IMR-90 (cell line): ENCODE results near the gene FA2H. TPM values are rescaled to one million over a fixed set of nuclear protein-coding genes. Genes with fewer than 3 reads are reported as not detected.

Experiments used
- ATAC-seq: fragments of 200-7000 bp; cut with Tn5 transposase; 2 replicates; pipeline ENCODE4 v1.9.1; 2020; ENCODE audit warnings: low read depth, mild to moderate bottlenecking, moderate library complexity
- BruUV-seq: library from RNA; stranded (reverse); fragments of 400-500 nt; replicated peaks from 2 replicates; lab custom pipeline; 2021; lab: Mats Ljungman, UMichigan
- CTCF ChIA-PET: fragments of 300-600 bp; formaldehyde crosslinking; extraction: SDS; loops from one replicate; lab custom pipeline; 2021; ENCODE audit warnings: antibody characterized with exemption; lab: Yijun Ruan, JAX
- POLR2A ChIA-PET: fragments of 300-600 bp; sonication (Branson Sonifier 250); formaldehyde crosslinking; loops from one replicate; lab custom pipeline; 2022; ENCODE audit warnings: antibody characterized with exemption; ENCODE audit not compliant: unreplicated experiment; lab: Charles Lee
- DNase-seq: peaks from one replicate; pipeline ENCODE4 v3.0.0; 2013
- H2AFZ ChIP-seq: replicated peaks from 2 replicates; pipeline ENCODE3; 2013; ENCODE audit warnings: low read length, mild to moderate bottlenecking; ENCODE audit not compliant: poor library complexity
- H2AK5ac ChIP-seq: 2 replicates; pipeline ENCODE4 v1.6.1; 2013; ENCODE audit warnings: low read depth, low read length, inconsistent platforms
- H2AK9ac ChIP-seq: replicated peaks from 2 replicates; pipeline ENCODE3; 2013; ENCODE audit warnings: mild to moderate bottlenecking, low read depth, low read length, moderate library complexity; ENCODE audit not compliant: poor library complexity
- H2BK120ac ChIP-seq: 2 replicates; pipeline ENCODE4 v1.6.1; 2013; ENCODE audit warnings: low read depth, low read length, inconsistent platforms
- H2BK15ac ChIP-seq: 3 replicates; pipeline ENCODE4 v1.6.1; 2013; ENCODE audit warnings: low read depth, low read length, inconsistent platforms
- H2BK20ac ChIP-seq: 2 replicates; pipeline ENCODE4 v1.6.1; 2013; ENCODE audit warnings: low read depth, mild to moderate bottlenecking, inconsistent platforms, low read length, moderate library complexity
- H2BK5ac ChIP-seq: 2 replicates; pipeline ENCODE4 v1.6.1; 2013; ENCODE audit warnings: mild to moderate bottlenecking, low read depth, low read length, inconsistent platforms; ENCODE audit not compliant: poor library complexity, severe bottlenecking
- H3K14ac ChIP-seq: replicated peaks from 2 replicates; pipeline ENCODE4 v1.6.1; 2013; ENCODE audit warnings: low read depth, low read length, inconsistent platforms
- H3K18ac ChIP-seq: 2 replicates; pipeline ENCODE4 v1.6.1; 2013; ENCODE audit warnings: low read depth, low read length, control low read depth
- H3K23ac ChIP-seq: 2 replicates; pipeline ENCODE4 v1.6.1; 2013; ENCODE audit warnings: low read depth, low read length, inconsistent platforms
- H3K27ac ChIP-seq: 2 replicates; pipeline ENCODE4 v1.5.1; 2013; ENCODE audit warnings: mild to moderate bottlenecking, control low read depth, low read length; ENCODE audit not compliant: insufficient read depth
- H3K27me3 ChIP-seq: 2 replicates; pipeline ENCODE4 v1.6.1; 2013; ENCODE audit warnings: low read length; ENCODE audit not compliant: control insufficient read depth, insufficient read depth
- H3K36me3 ChIP-seq: 2 replicates; pipeline ENCODE4 v1.6.1; 2013; ENCODE audit warnings: low read length, mixed read lengths; ENCODE audit not compliant: control insufficient read depth, insufficient read depth
- H3K4ac ChIP-seq: 2 replicates; pipeline ENCODE4 v1.6.1; 2013; ENCODE audit warnings: low read depth, low read length, inconsistent platforms
- H3K4me1 ChIP-seq: 2 replicates; pipeline ENCODE4 v1.6.1; 2013; ENCODE audit warnings: low read length, mixed read lengths; ENCODE audit not compliant: control insufficient read depth, insufficient read depth
- H3K4me2 ChIP-seq: 2 replicates; pipeline ENCODE4 v1.6.1; 2013; ENCODE audit warnings: low read depth, mild to moderate bottlenecking, control low read depth, low read length, moderate library complexity
- H3K4me3 ChIP-seq: 2 replicates; pipeline ENCODE4 v1.5.1; 2013; ENCODE audit warnings: low read depth, mild to moderate bottlenecking, control low read depth, low read length, moderate library complexity; ENCODE audit not compliant: insufficient read depth
- H3K56ac ChIP-seq: 2 replicates; pipeline ENCODE4 v1.6.1; 2013; ENCODE audit warnings: low read length, inconsistent platforms; ENCODE audit not compliant: insufficient read depth; ENCODE audit errors: extremely low read depth
- H3K79me1 ChIP-seq, 2 experiments: 2 replicates each; pipeline ENCODE4 v1.6.1; 2013; ENCODE audit warnings: low read length in 2 of 2, inconsistent platforms in 1 of 2, low read depth in 1 of 2
- H3K9ac ChIP-seq: 2 replicates; pipeline ENCODE4 v1.6.1; 2013; ENCODE audit warnings: low read depth, low read length, control low read depth
- H3K9me1 ChIP-seq: 2 replicates; pipeline ENCODE4 v1.6.1; 2013; ENCODE audit warnings: low read length, inconsistent platforms; ENCODE audit not compliant: insufficient read depth
- H3K9me3 ChIP-seq: 2 replicates; pipeline ENCODE4 v1.6.1; 2013; ENCODE audit warnings: low read length; ENCODE audit not compliant: control insufficient read depth, insufficient read depth
- H4K20me1 ChIP-seq: 2 replicates; pipeline ENCODE4 v1.6.1; 2013; ENCODE audit warnings: low read length, inconsistent platforms; ENCODE audit not compliant: insufficient read depth
- H4K5ac ChIP-seq: 2 replicates; pipeline ENCODE4 v1.6.1; 2013; ENCODE audit warnings: mild to moderate bottlenecking, low read depth, low read length, control low read depth
- H4K8ac ChIP-seq, 2 experiments: 2 replicates each; pipeline ENCODE4 v1.6.1; 2013; ENCODE audit warnings: low read depth in 2 of 2, low read length in 2 of 2, control low read depth in 1 of 2, inconsistent platforms in 1 of 2
- H4K91ac ChIP-seq: 2 replicates; pipeline ENCODE4 v1.6.1; 2013; ENCODE audit warnings: low read depth, low read length, inconsistent platforms; ENCODE audit not compliant: insufficient read depth
- BHLHE40 ChIP-seq: fragments of 150-350 bp; IDR thresholded peaks from 2 replicates; pipeline ENCODE4 v1.6.1; 2016; ENCODE audit warnings: mild to moderate bottlenecking, low read depth, low read length
- CEBPB ChIP-seq: IDR thresholded peaks from 2 replicates; pipeline ENCODE4 v1.6.1; 2012; ENCODE audit warnings: low read depth, low read length, improper control_type of control experiment
- CHD1 ChIP-seq: IDR thresholded peaks from 2 replicates; pipeline ENCODE4 v1.6.1; 2012; ENCODE audit warnings: low read depth, low read length, improper control_type of control experiment
- FOS ChIP-seq: fragments of 150-350 bp; IDR thresholded peaks from 2 replicates; pipeline ENCODE4 v1.6.1; 2016; ENCODE audit warnings: low read depth, low read length
- MAFK ChIP-seq: IDR thresholded peaks from 2 replicates; pipeline ENCODE4 v1.6.1; 2012; ENCODE audit warnings: low read depth, low read length, improper control_type of control experiment
- MAZ ChIP-seq: IDR thresholded peaks from 2 replicates; pipeline ENCODE4 v1.6.1; 2012; ENCODE audit warnings: low read depth, mild to moderate bottlenecking, low read length, improper control_type of control experiment, moderate library complexity, borderline replicate concordance
- MXI1 ChIP-seq: IDR thresholded peaks from 2 replicates; pipeline ENCODE4 v1.6.1; 2012; ENCODE audit warnings: low read depth, mild to moderate bottlenecking, low read length, moderate library complexity, borderline replicate concordance
- NFE2L2 ChIP-seq: fragments of 150-350 bp; IDR thresholded peaks from 2 replicates; pipeline ENCODE4 v1.6.1; 2016; ENCODE audit warnings: low read depth, mild to moderate bottlenecking, low read length
- POLR2A ChIP-seq: IDR thresholded peaks from 2 replicates; pipeline ENCODE4 v1.6.1; 2012; ENCODE audit warnings: mild to moderate bottlenecking, low read depth, low read length
- RAD21 ChIP-seq: IDR thresholded peaks from 2 replicates; pipeline ENCODE4 v1.6.1; 2012; ENCODE audit warnings: low read length, improper control_type of control experiment
- RCOR1 ChIP-seq: IDR thresholded peaks from 2 replicates; pipeline ENCODE4 v1.6.1; 2012; ENCODE audit warnings: mild to moderate bottlenecking, low read length, improper control_type of control experiment; ENCODE audit not compliant: insufficient replicate concordance
- RFX5 ChIP-seq: IDR thresholded peaks from 2 replicates; pipeline ENCODE4 v1.8.0; 2012; ENCODE audit warnings: low read depth, mild to moderate bottlenecking, low read length, moderate library complexity
- SMC3 ChIP-seq: fragments of 150-350 bp; IDR thresholded peaks from 2 replicates; pipeline ENCODE4 v1.6.1; 2016; ENCODE audit warnings: low read depth, mild to moderate bottlenecking, antibody characterized with exemption, low read length, moderate library complexity
- WGBS, 2 experiments: methylation state at CpG; one replicate each; pipeline versions ENCODE4 v1.1.5 to v1.1.7; 2013; ENCODE audit warnings: missing lambda C conversion rate in 2 of 2; ENCODE audit not compliant: insufficient read length in 1 of 2; ENCODE audit errors: extremely low coverage in 2 of 2; 5-methylcytosine and 5-hydroxymethylcytosine counted together
- dilution Hi-C: fragments of 300-500 bp; cut with HindIII; formaldehyde crosslinking; loops from one replicate; pipeline ENCODE4 v1.14.3; 2018; ENCODE audit warnings: low sequenced_read_pairs; ENCODE audit not compliant: unreplicated experiment
- in situ Hi-C: fragments of 300-500 bp; cut with MboI; formaldehyde crosslinking; loops from 3 replicates; pipeline ENCODE4 v1.14.3; 2019; ENCODE audit warnings: low sequenced_read_pairs, inconsistent platforms, mixed read lengths
- intact Hi-C: fragments of 100-400 bp; cut with micrococcal nuclease; formaldehyde crosslinking; loops from 2 replicates; pipeline ENCODE4 v1.10.0; 2022
- polyA plus RNA-seq, 3 experiments: library from polyadenylated mRNA; depleted of rRNA; stranded (reverse); fragments of >200 nt; gene quantifications; 2 replicates each; pipeline ENCODE4 v1.2.3, GENCODE V29; 2012; ENCODE audit warnings: low replicate concordance in 1 of 3
- total RNA-seq: library from RNA; depleted of rRNA; stranded (reverse); fragments of >200 nt; gene quantifications from 2 replicates; pipeline ENCODE4 v1.2.3, GENCODE V29; 2012
- TF ChIP-seq, protein P1 (sequence below): conservative IDR thresholded peaks from 2 replicates; pipeline ENCODE4 v1.5.1; 2012; ENCODE audit warnings: mild to moderate bottlenecking, low read depth, low read length, improper control_type of control experiment
- TF ChIP-seq, protein P2 (sequence below): fragments of 150-350 bp; IDR thresholded peaks from 2 replicates; pipeline ENCODE4 v1.6.1; 2016; ENCODE audit warnings: low read depth, mild to moderate bottlenecking, low read length, moderate library complexity, borderline replicate concordance
- TF ChIP-seq, protein P3 (sequence below): fragments of 150-350 bp; IDR thresholded peaks from 2 replicates; pipeline ENCODE4 v1.6.1; 2017; ENCODE audit warnings: mild to moderate bottlenecking, antibody characterized with exemption, low read length, low read depth

Gene FA2H
- total and polyA plus RNA-seq, 2 of the 4 experiments (the other 2 are of a cell fraction) = not detected

DNA sequence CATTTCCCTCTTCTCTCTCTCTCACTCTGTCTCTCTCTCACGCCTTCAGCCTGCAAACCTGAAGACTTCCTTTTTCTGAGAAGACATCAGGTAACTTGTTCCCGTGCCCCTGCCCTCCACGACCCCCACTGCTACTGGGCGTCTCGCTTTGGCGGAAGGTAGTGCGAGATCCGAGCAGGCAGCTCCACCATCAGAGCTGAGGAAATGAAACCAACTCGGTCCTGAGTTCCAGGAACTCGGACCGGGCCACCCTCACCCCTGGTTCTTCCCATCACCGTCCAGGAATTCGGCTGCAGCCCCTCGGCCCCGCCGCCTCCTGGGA is 74.5 kb downstream of the FA2H start:
- H4K8ac ChIP-seq = peak overlapping the region; percentile 25 to 68
- H3K4me1 ChIP-seq = no peaks in the 10 kb centered on the region
- ATAC-seq = peak; percentile 31
- TF ChIP-seq RAD21 = no peak
- no peak for TF ChIP-seq MAFK
- TF ChIP-seq MXI1 = no peak
- no peak for TF ChIP-seq SMC3
- no peak for TF ChIP-seq CEBPB
- TF ChIP-seq POLR2A = no peak
- no peak for TF ChIP-seq RCOR1
- no peak for TF ChIP-seq BHLHE40
- TF ChIP-seq, protein P1, sequence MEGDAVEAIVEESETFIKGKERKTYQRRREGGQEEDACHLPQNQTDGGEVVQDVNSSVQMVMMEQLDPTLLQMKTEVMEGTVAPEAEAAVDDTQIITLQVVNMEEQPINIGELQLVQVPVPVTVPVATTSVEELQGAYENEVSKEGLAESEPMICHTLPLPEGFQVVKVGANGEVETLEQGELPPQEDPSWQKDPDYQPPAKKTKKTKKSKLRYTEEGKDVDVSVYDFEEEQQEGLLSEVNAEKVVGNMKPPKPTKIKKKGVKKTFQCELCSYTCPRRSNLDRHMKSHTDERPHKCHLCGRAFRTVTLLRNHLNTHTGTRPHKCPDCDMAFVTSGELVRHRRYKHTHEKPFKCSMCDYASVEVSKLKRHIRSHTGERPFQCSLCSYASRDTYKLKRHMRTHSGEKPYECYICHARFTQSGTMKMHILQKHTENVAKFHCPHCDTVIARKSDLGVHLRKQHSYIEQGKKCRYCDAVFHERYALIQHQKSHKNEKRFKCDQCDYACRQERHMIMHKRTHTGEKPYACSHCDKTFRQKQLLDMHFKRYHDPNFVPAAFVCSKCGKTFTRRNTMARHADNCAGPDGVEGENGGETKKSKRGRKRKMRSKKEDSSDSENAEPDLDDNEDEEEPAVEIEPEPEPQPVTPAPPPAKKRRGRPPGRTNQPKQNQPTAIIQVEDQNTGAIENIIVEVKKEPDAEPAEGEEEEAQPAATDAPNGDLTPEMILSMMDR = no peak
- no peak for TF ChIP-seq RFX5
- TF ChIP-seq, protein P2, sequence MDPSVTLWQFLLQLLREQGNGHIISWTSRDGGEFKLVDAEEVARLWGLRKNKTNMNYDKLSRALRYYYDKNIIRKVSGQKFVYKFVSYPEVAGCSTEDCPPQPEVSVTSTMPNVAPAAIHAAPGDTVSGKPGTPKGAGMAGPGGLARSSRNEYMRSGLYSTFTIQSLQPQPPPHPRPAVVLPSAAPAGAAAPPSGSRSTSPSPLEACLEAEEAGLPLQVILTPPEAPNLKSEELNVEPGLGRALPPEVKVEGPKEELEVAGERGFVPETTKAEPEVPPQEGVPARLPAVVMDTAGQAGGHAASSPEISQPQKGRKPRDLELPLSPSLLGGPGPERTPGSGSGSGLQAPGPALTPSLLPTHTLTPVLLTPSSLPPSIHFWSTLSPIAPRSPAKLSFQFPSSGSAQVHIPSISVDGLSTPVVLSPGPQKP = no peak
- no peak for TF ChIP-seq NFE2L2
- no peak for TF ChIP-seq MAZ
- TF ChIP-seq, protein P3, sequence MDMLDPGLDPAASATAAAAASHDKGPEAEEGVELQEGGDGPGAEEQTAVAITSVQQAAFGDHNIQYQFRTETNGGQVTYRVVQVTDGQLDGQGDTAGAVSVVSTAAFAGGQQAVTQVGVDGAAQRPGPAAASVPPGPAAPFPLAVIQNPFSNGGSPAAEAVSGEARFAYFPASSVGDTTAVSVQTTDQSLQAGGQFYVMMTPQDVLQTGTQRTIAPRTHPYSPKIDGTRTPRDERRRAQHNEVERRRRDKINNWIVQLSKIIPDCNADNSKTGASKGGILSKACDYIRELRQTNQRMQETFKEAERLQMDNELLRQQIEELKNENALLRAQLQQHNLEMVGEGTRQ = no peak
- TF ChIP-seq FOS = no peak
- no peak for TF ChIP-seq CHD1
- no peak overlapping the region for H2AK5ac ChIP-seq
- 0 out of 2 replicates have a peak, but pooled peaks cover 1% of the 10 kb centered on the region for H3K36me3 ChIP-seq
- peak overlapping the region; percentile 78 for H3K4me3 ChIP-seq
- no TSS peak for BruUV-seq
- peak overlapping the region; percentile 94 for H2AK9ac ChIP-seq
- DNase-seq = no peak
- peak overlapping the region; percentile 79; the same call in 1 of the 2 replicates for H2BK120ac ChIP-seq
- peak overlapping the region; percentile 47 for H3K27ac ChIP-seq
- ChIA-PET POLR2A (no interaction called here), CTCF (interaction anchor here (1.4 to 3.2 kb wide), 2 partner anchors 40 to 162 kb away, joined by 5 to 22 read pairs; no protein-coding TSS in a partner anchor)
- intact Hi-C loops (no loop called here), dilution Hi-C loops (no loop called here), in situ Hi-C loops (no loop called here)
- WGBS, 2 experiments = 15% methylated on average over 8 of the region's 16 CpGs; no CpG with 5 or more reads in 1 of the 2 experiments
- peak overlapping the region; percentile 84 for H3K9ac ChIP-seq
- H3K4me2 ChIP-seq = peak overlapping the region; percentile 99
- H3K18ac ChIP-seq = peak overlapping the region; percentile 75
- H3K14ac ChIP-seq = peak overlapping the region; percentile 54
- no peaks in the 10 kb centered on the region for H3K27me3 ChIP-seq
- peak overlapping the region; percentile 67 for H4K91ac ChIP-seq
- H3K79me1 ChIP-seq = peaks cover 7 to 14% of the 10 kb centered on the region in 2 experiments; a peak in 3 of 4 replicates
- H4K5ac ChIP-seq = peak overlapping the region; percentile 91
- peak overlapping the region; percentile 47 for H2BK5ac ChIP-seq
- no peaks in the 10 kb centered on the region for H3K9me3 ChIP-seq
- peak overlapping the region; percentile 20; the same call in 1 of the 3 replicates for H2BK15ac ChIP-seq
- peak overlapping the region; percentile 26; the same call in 1 of the 2 replicates for H3K56ac ChIP-seq
- H2AFZ ChIP-seq = peak overlapping the region; percentile 99
- H3K9me1 ChIP-seq = 0 out of 2 replicates have a peak, but pooled peaks cover 3% of the 10 kb centered on the region
- peak overlapping the region; percentile 20; the same call in 1 of the 2 replicates for H2BK20ac ChIP-seq
- H3K4ac ChIP-seq = peak overlapping the region; percentile 88
- H4K20me1 ChIP-seq = no peaks in the 10 kb centered on the region
- H3K23ac ChIP-seq = peak overlapping the region; percentile 90
